K562 (cell line): ENCODE measurements around the gene BORCS5. TPM values are rescaled to one million over a fixed set of nuclear protein-coding genes. Genes with fewer than 3 reads are reported as not detected.

Experiments
- ATAC-seq: fragments of 200-7000 bp; cut with Tn5 transposase; 3 replicates; pipeline ENCODE4 v1.9.1; 2020; ENCODE audit warnings: moderate library complexity
- BruUV-seq: library from RNA; stranded (reverse); fragments of 400-500 nt; replicated peaks from 2 replicates; lab custom pipeline; 2021; lab: Mats Ljungman, UMichigan
- CTCF ChIA-PET: fragments of 300-600 bp; formaldehyde crosslinking; extraction: SDS; loops from one replicate; lab custom pipeline; 2021; ENCODE audit warnings: low intra/inter-chr PET ratio; lab: Yijun Ruan, JAX
- POLR2A ChIA-PET: fragments of 300-600, 350-650 bp; sonication (Branson Sonifier 250); formaldehyde crosslinking; extraction: SDS; loops from one replicate; lab custom pipeline; 2021; ENCODE audit warnings: antibody characterized with exemption, inconsistent platforms; lab: Yijun Ruan, JAX
- DNase-seq, 4 experiments: peaks; one replicate each; pipeline versions ENCODE4 v3.0.0 to v3.0.0-alpha.2; 2011 to 2018; ENCODE audit warnings: low spot score in 3 of 4, mixed read lengths in 3 of 4; ENCODE audit errors: extremely low read depth in 1 of 4
- FAIRE-seq: peaks from 2 replicates; lab custom pipeline; 2011; peaks lifted over from hg19 to GRCh38; lab: Jason Lieb, UNC
- H2AFZ ChIP-seq: 2 replicates; pipeline ENCODE4 v1.6.0; 2011; ENCODE audit warnings: low read depth, low read length, control low read depth, inconsistent platforms
- H3K27ac ChIP-seq: fragments of 200-600 bp; 3 replicates; pipeline ENCODE4 v1.8.0; 2011; ENCODE audit warnings: low read depth, mild to moderate bottlenecking, control low read depth, inconsistent platforms, low read length, moderate library complexity, mixed read lengths; ENCODE audit errors: extremely low read depth
- H3K27me3 ChIP-seq, 2 experiments: fragments of 300-600 bp in 1 of 2; 2 replicates in 1 of 2; 3 replicates in 1 of 2; pipeline versions ENCODE4 v1.6.0 to v1.8.0; 2011; ENCODE audit warnings: inconsistent platforms in 2 of 2, low read length in 2 of 2, mild to moderate bottlenecking in 1 of 2, mixed read lengths in 1 of 2, moderate library complexity in 1 of 2; ENCODE audit not compliant: control insufficient read depth in 2 of 2, insufficient read depth in 2 of 2
- H3K36me3 ChIP-seq: fragments of 300-600 bp; 3 replicates; pipeline ENCODE4 v1.8.0; 2011; ENCODE audit warnings: mild to moderate bottlenecking, low read length, inconsistent platforms; ENCODE audit not compliant: control insufficient read depth, insufficient read depth
- H3K4me1 ChIP-seq, 2 experiments: fragments of 200-600 bp in 1 of 2; replicated peaks in 1 of 2; 2 replicates in 1 of 2; 3 replicates in 1 of 2; pipeline versions ENCODE4 v1.5.1 to v1.8.0; 2011; ENCODE audit warnings: inconsistent platforms in 2 of 2, low read length in 2 of 2, mild to moderate bottlenecking in 1 of 2, mixed read lengths in 1 of 2, moderate library complexity in 1 of 2; ENCODE audit not compliant: control insufficient read depth in 2 of 2, insufficient read depth in 2 of 2
- H3K4me2 ChIP-seq: 2 replicates; pipeline ENCODE4 v1.6.1; 2011; ENCODE audit warnings: low read length, control low read depth, inconsistent platforms, mixed read lengths; ENCODE audit not compliant: insufficient read depth
- H3K4me3 ChIP-seq: fragments of 200-600 bp; sonication (generic), shearing (Covaris generic); 2 replicates; pipeline ENCODE4 v1.5.1; 2016; ENCODE audit warnings: control low read depth, inconsistent platforms
- H3K79me2 ChIP-seq: fragments of 200-600 bp; 3 replicates; pipeline ENCODE4 v1.8.0; 2011; ENCODE audit warnings: low read length, inconsistent platforms; ENCODE audit not compliant: control insufficient read depth, insufficient read depth
- H3K9ac ChIP-seq, 2 experiments: 2 replicates each; pipeline versions ENCODE4 v1.6.0 to v1.6.1; 2011; ENCODE audit warnings: low read depth in 2 of 2, low read length in 2 of 2, control low read depth in 1 of 2, inconsistent platforms in 1 of 2, mild to moderate bottlenecking in 1 of 2, mixed read lengths in 1 of 2; ENCODE audit not compliant: insufficient read depth in 1 of 2
- H3K9me1 ChIP-seq: one replicate; pipeline ENCODE4 v1.6.0; 2011; ENCODE audit warnings: inconsistent platforms, mild to moderate bottlenecking, low read length, moderate library complexity; ENCODE audit not compliant: control insufficient read depth, insufficient read depth
- H3K9me3 ChIP-seq: replicated peaks from 2 replicates; pipeline ENCODE4 v1.5.1; 2011; ENCODE audit warnings: low read depth, low read length, inconsistent platforms; ENCODE audit not compliant: control insufficient read depth, insufficient read depth
- H4K20me1 ChIP-seq: replicated peaks from 2 replicates; pipeline ENCODE4 v1.6.1; 2011; ENCODE audit warnings: low read length, inconsistent platforms, mixed read lengths; ENCODE audit not compliant: control insufficient read depth, insufficient read depth
- ARHGAP35 ChIP-seq: fragments of 450-650 bp; IDR thresholded peaks from 2 replicates; pipeline ENCODE4 v1.6.1; 2018; ENCODE audit not compliant: partially characterized antibody
- CHD1 ChIP-seq: fragments of 200-600 bp; sonication (generic); IDR thresholded peaks from one replicate; pipeline ENCODE4 v1.6.1; 2012; ENCODE audit warnings: mild to moderate bottlenecking, moderate library complexity, low read length, inconsistent platforms
- GATA2 ChIP-seq: sonication (generic); formaldehyde crosslinking; IDR thresholded peaks from 2 replicates; pipeline ENCODE4 v1.4.0; 2020; ENCODE audit warnings: mild to moderate bottlenecking, missing genetic modification reagents
- IFI16 ChIP-seq: fragments of 250-450 bp; sonication (Bioruptor Pico); IDR thresholded peaks from 2 replicates; pipeline ENCODE4 v2.1.2; 2022; ENCODE audit warnings: mild to moderate bottlenecking, inconsistent platforms
- RB1 ChIP-seq: fragments of 450-650 bp; IDR thresholded peaks from 2 replicates; pipeline ENCODE4 v1.6.1; 2017; ENCODE audit warnings: low read depth, mild to moderate bottlenecking
- RUNX1 ChIP-seq: sonication (generic); IDR thresholded peaks from 2 replicates; pipeline ENCODE4 v1.6.1; 2016; ENCODE audit warnings: antibody characterized with exemption, low read depth
- SAFB ChIP-seq: fragments of 200-400 bp; formaldehyde crosslinking; IDR thresholded peaks from 2 replicates; pipeline ENCODE4 v1.6.1; 2017; ENCODE audit warnings: low read depth, low read length, borderline replicate concordance
- SPI1 ChIP-seq: IDR thresholded peaks from 2 replicates; pipeline ENCODE4 v1.6.1; 2011; ENCODE audit warnings: low read depth, low read length, control low read depth, borderline replicate concordance
- SRSF3 ChIP-seq: fragments of 200-400 bp; formaldehyde crosslinking; IDR thresholded peaks from 2 replicates; pipeline ENCODE4 v1.6.1; 2016; ENCODE audit warnings: mild to moderate bottlenecking, low read length, moderate library complexity; ENCODE audit not compliant: insufficient read depth
- ZNF174 ChIP-seq: fragments of 250-450 bp; sonication (Bioruptor Pico); IDR thresholded peaks from 2 replicates; pipeline ENCODE4 v1.4.0; 2020; ENCODE audit warnings: mild to moderate bottlenecking
- ZNF431 ChIP-seq: sonication (generic); formaldehyde crosslinking; IDR thresholded peaks from 2 replicates; pipeline ENCODE4 v1.8.0; 2022; ENCODE audit warnings: mild to moderate bottlenecking, missing genetic modification reagents
- ZNF518B ChIP-seq: fragments of 250-450 bp; sonication (Bioruptor Pico); IDR thresholded peaks from 2 replicates; pipeline ENCODE4 v1.5.0; 2021; ENCODE audit warnings: mild to moderate bottlenecking, moderate library complexity
- ZNF79 ChIP-seq: fragments of 250-450 bp; sonication (Bioruptor Pico); IDR thresholded peaks from 2 replicates; pipeline ENCODE4 v1.4.0; 2020; ENCODE audit warnings: low read depth, mild to moderate bottlenecking, moderate library complexity
- WGBS: fragments of 100-300 bp; shearing (Covaris generic); methylation state at CpG from one replicate; pipeline ENCODE4 v1.1.6; 2016; ENCODE audit warnings: low coverage, mixed read lengths; ENCODE audit not compliant: insufficient coverage; ENCODE audit errors: missing lambda C conversion rate; 5-methylcytosine and 5-hydroxymethylcytosine counted together
- in situ Hi-C: fragments of 300-500 bp; cut with MboI; formaldehyde crosslinking; loops from 4 replicates; pipeline ENCODE4 v1.15.0; 2018; ENCODE audit warnings: inconsistent platforms, mixed read lengths
- intact Hi-C: fragments of 100-400 bp; cut with micrococcal nuclease; formaldehyde crosslinking; loops from 2 replicates; pipeline ENCODE4 v1.14.2; 2022
- polyA plus RNA-seq, 8 experiments: library from polyadenylated mRNA; depleted of rRNA in 4 of 8; stranded (reverse) in 5 of 8; unstranded in 3 of 8; fragments of >200 nt; fragmentation: Nextera tagmentation in 2 of 8; fragmentation: Illumina TruSeq in 1 of 8; extraction: Ambion mirVana in 2 of 8; extraction: Trizol in 1 of 8; gene quantifications; 2 replicates each; pipeline versions ENCODE4 v1.2.1 to v1.2.3, GENCODE V29; 2011 to 2014; ENCODE audit warnings: inconsistent platforms in 1 of 8, missing spikeins in 1 of 8
- total RNA-seq, 7 experiments: library from RNA; depleted of rRNA in 6 of 7; stranded (reverse); fragments of >200 nt in 6 of 7; fragmentation: Illumina TruSeq in 2 of 7; extraction: Trizol in 2 of 7; gene quantifications; 2 replicates each; pipeline versions ENCODE4 v1.2.1 to v1.2.3, GENCODE V29; 2011 to 2021; ENCODE audit warnings: low replicate concordance in 1 of 7
- TF ChIP-seq, protein P1 (sequence below): sonication (generic); formaldehyde crosslinking; IDR thresholded peaks from 2 replicates; pipeline ENCODE4 v1.8.0; 2023; ENCODE audit warnings: missing genetic modification reagents, mild to moderate bottlenecking, borderline replicate concordance
- TF ChIP-seq, protein P2 (sequence below): fragments of 450-650 bp; IDR thresholded peaks from 2 replicates; pipeline ENCODE4 v1.6.1; 2016; ENCODE audit warnings: low read depth, mild to moderate bottlenecking, moderate library complexity

The BORCS5 gene
- total and polyA plus RNA-seq, 9 of the 15 experiments (the other 6 are each of a cell fraction or from before 2014, with no cell fraction given): 0.31 to 12.4 (median 6.6) TPM

GRCh38 chr12:12451098-12451497 lies 94.2 kb downstream of the BORCS5 start:
- WGBS: 84% methylated on average over 4 of the region's 4 CpGs
- H3K9me3 ChIP-seq: no peaks in the 10 kb centered on the region
- no peak overlapping the region for H3K9ac ChIP-seq
- no peaks in the 10 kb centered on the region for H3K36me3 ChIP-seq
- no peaks in the 10 kb centered on the region for H3K4me1 ChIP-seq
- no peaks in the 10 kb centered on the region for H3K9me1 ChIP-seq
- no peaks in the 10 kb centered on the region for H3K27me3 ChIP-seq
- ChIA-PET POLR2A (no interaction called here), CTCF (no interaction called here)
- intact Hi-C loops (no loop called here), in situ Hi-C loops (no loop called here)
- H3K4me3 ChIP-seq: no peak overlapping the region
- H3K27ac ChIP-seq: no peak overlapping the region
- DNase-seq: no peak
- no peak for FAIRE-seq
- no TSS peak for BruUV-seq
- no peak for ATAC-seq
- 0 out of 2 replicates have a peak, but pooled peaks cover 3% of the 10 kb centered on the region for H4K20me1 ChIP-seq
- no peak overlapping the region for H2AFZ ChIP-seq
- no peaks in the 10 kb centered on the region for H3K79me2 ChIP-seq
- no peak overlapping the region for H3K4me2 ChIP-seq
- TF ChIP-seq ZNF431 (CRISPR knock-in tag) (no peak), SAFB (no peak), ZNF518B (CRISPR knock-in tag) (no peak), RUNX1 (no peak), ARHGAP35 (no peak), GATA2 (CRISPR knock-in tag) (no peak), ZNF79 (no peak), IFI16 (CRISPR knock-in tag) (no peak), SPI1 (no peak), RB1 (no peak), SRSF3 (no peak), CHD1 (no peak), ZNF174 (CRISPR knock-in tag) (no peak)
- TF ChIP-seq, protein P1, sequence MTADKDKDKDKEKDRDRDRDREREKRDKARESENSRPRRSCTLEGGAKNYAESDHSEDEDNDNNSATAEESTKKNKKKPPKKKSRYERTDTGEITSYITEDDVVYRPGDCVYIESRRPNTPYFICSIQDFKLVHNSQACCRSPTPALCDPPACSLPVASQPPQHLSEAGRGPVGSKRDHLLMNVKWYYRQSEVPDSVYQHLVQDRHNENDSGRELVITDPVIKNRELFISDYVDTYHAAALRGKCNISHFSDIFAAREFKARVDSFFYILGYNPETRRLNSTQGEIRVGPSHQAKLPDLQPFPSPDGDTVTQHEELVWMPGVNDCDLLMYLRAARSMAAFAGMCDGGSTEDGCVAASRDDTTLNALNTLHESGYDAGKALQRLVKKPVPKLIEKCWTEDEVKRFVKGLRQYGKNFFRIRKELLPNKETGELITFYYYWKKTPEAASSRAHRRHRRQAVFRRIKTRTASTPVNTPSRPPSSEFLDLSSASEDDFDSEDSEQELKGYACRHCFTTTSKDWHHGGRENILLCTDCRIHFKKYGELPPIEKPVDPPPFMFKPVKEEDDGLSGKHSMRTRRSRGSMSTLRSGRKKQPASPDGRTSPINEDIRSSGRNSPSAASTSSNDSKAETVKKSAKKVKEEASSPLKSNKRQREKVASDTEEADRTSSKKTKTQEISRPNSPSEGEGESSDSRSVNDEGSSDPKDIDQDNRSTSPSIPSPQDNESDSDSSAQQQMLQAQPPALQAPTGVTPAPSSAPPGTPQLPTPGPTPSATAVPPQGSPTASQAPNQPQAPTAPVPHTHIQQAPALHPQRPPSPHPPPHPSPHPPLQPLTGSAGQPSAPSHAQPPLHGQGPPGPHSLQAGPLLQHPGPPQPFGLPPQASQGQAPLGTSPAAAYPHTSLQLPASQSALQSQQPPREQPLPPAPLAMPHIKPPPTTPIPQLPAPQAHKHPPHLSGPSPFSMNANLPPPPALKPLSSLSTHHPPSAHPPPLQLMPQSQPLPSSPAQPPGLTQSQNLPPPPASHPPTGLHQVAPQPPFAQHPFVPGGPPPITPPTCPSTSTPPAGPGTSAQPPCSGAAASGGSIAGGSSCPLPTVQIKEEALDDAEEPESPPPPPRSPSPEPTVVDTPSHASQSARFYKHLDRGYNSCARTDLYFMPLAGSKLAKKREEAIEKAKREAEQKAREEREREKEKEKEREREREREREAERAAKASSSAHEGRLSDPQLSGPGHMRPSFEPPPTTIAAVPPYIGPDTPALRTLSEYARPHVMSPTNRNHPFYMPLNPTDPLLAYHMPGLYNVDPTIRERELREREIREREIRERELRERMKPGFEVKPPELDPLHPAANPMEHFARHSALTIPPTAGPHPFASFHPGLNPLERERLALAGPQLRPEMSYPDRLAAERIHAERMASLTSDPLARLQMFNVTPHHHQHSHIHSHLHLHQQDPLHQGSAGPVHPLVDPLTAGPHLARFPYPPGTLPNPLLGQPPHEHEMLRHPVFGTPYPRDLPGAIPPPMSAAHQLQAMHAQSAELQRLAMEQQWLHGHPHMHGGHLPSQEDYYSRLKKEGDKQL (CRISPR knock-in tag): no peak
- TF ChIP-seq, protein P2, sequence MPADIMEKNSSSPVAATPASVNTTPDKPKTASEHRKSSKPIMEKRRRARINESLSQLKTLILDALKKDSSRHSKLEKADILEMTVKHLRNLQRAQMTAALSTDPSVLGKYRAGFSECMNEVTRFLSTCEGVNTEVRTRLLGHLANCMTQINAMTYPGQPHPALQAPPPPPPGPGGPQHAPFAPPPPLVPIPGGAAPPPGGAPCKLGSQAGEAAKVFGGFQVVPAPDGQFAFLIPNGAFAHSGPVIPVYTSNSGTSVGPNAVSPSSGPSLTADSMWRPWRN: no peak
